Measurements from ENCODE around the gene SLC39A10.

SLC39A10 gene

DNA sequence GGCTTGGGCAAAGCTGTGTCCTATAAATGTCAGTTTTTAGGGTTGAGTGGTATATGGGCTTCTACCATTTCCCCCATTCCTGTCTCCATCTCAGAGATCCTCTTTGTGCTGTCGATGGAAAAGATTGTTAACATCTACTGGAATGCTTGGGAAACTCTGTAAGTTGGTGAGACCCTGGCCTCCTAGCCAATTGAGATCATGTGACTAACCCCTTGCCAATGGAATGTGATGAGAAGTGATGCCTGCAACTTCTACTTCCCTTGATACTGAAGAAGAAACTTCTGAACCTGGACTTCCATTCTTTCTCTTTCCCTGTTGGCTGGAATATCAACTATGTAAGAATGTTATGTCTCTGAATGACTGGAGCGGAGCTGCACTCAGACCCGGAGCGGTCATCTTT lies 14.5 kb downstream of the SLC39A10 start:
- no peaks in the 10 kb centered on the region for H3K4me1 ChIP-seq (ENCODE audit: control insufficient read depth, insufficient read depth, low read length)
- no peak for DNase-seq (ENCODE audit: low read depth, low spot score)
- no peaks in the 10 kb centered on the region; the same call in 1 of the 2 replicates for H3K9me3 ChIP-seq (ENCODE audit: control insufficient read depth, insufficient read depth, low read length)
- H3K36me3 ChIP-seq (ENCODE audit: control insufficient read depth, insufficient read depth, low read length), result no peaks in the 10 kb centered on the region; the same call in 1 of the 2 replicates
- no peak overlapping the region for H3K4me3 ChIP-seq (ENCODE audit: low read length)
- no CpG with 5 or more reads among the region's 4 CpGs for WGBS (ENCODE audit: insufficient coverage, insufficient read length)
- no peak overlapping the region for H3K27ac ChIP-seq (ENCODE audit: low read length)
- H3K27me3 ChIP-seq (ENCODE audit: control insufficient read depth, insufficient read depth, low read length), result no peaks in the 10 kb centered on the region

DNA sequence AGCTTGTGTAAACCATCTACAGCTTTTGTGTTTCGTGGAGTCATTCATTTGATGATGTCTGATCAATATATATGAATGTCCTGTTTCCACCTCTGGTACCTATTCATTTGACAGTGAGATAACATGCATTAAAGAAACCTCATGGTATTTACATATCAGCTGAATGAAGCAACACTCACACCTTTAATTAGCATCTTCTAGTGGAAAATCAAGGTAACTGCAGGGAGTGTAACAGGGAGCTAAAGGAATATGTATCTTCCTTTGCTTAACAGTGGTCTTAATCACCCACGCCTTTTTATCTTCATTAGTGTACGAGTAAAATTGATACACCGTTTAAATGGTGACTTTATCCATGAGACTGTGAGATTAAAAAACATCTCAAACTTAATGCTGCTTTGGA lies 15.6 kb downstream of the SLC39A10 start:
- no CpG with 5 or more reads among the region's 4 CpGs for WGBS (ENCODE audit: insufficient coverage, insufficient read length)
- no peak overlapping the region for H3K27ac ChIP-seq (ENCODE audit: low read length)
- DNase-seq (ENCODE audit: low read depth, low spot score), result no peak
- no peaks in the 10 kb centered on the region for H3K4me1 ChIP-seq (ENCODE audit: control insufficient read depth, insufficient read depth, low read length)
- no peaks in the 10 kb centered on the region; the same call in 1 of the 2 replicates for H3K36me3 ChIP-seq (ENCODE audit: control insufficient read depth, insufficient read depth, low read length)
- no peak overlapping the region for H3K4me3 ChIP-seq (ENCODE audit: low read length)
- H3K27me3 ChIP-seq (ENCODE audit: control insufficient read depth, insufficient read depth, low read length), result no peaks in the 10 kb centered on the region
- no peaks in the 10 kb centered on the region; the same call in 1 of the 2 replicates for H3K9me3 ChIP-seq (ENCODE audit: control insufficient read depth, insufficient read depth, low read length)

DNA sequence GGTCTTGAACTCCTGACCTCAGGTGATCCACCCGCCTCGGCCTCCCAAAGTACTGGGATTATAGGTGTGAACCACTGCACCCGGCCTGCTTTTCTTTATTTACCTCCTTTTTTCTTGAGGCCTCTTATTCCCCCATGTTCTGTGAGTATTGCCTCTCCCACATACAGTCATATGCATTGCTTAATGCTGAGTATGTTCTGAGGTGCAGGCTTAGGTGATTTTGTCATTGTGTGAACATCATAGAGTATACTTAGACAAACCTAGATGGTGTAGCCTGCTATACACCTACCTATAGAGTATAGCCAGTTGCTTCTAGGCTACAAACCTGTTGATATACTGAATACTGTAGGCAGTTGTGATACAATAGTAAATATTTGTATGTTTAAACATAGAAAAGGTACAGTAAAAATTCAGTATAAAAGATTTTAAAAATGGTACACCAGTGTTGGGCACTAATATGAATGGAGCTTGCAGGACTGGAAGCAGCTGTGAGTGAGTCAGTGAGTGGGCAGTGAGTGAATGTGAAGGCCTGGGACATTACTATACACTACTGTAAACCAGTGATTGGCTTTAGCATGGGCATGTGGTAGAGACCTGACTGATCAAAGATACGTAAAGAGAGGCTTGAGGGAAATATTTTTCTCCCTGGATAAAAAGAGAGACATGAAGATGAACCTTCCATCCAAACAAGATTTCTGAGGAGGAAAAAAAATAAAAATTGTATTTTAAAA lies 17.6 kb downstream of the SLC39A10 start:
- no peak for DNase-seq (ENCODE audit: low read depth, low spot score)
- no peaks in the 10 kb centered on the region; the same call in 1 of the 2 replicates for H3K9me3 ChIP-seq (ENCODE audit: control insufficient read depth, insufficient read depth, low read length)
- WGBS (ENCODE audit: insufficient coverage, insufficient read length), result no CpG with 5 or more reads among the region's 4 CpGs
- H3K27me3 ChIP-seq (ENCODE audit: control insufficient read depth, insufficient read depth, low read length), result no peaks in the 10 kb centered on the region
- H3K4me3 ChIP-seq (ENCODE audit: low read length), result no peak overlapping the region
- no peak overlapping the region for H3K27ac ChIP-seq (ENCODE audit: low read length)
- no peaks in the 10 kb centered on the region; the same call in 1 of the 2 replicates for H3K36me3 ChIP-seq (ENCODE audit: control insufficient read depth, insufficient read depth, low read length)
- H3K4me1 ChIP-seq (ENCODE audit: control insufficient read depth, insufficient read depth, low read length), result no peaks in the 10 kb centered on the region

DNA sequence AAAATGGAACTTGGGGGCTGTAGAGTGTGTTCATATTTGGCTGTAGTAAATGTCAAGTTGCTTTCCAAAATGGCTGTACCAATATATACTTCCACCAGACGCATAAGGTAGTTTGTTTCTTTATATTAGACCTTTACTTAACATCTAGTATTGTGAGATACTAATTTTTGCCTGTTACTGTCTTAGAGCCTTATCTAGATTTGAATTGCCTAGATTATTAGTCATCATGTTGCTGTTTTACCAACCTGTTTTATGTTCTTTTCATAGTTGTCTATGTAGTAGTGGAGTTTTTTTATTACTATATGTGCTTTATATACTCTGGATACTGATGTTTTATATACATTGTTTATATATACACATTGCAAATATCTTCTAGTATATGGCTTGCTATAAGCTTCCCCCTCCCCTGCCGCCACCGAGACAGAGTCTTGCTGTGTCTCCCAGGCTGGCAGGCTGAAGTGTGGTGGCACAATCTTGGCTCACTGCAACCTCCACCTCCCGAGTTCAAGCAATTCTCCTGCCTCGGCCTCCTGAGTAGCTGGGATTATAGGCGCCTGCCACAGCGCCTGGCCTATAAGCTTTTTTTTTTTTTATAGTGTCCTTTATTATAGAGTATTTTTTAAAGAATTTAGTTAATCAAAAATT lies 18.9 kb downstream of the SLC39A10 start:
- no peak overlapping the region for H3K4me3 ChIP-seq (ENCODE audit: low read length)
- DNase-seq (ENCODE audit: low read depth, low spot score), result no peak
- no peaks in the 10 kb centered on the region; the same call in 1 of the 2 replicates for H3K9me3 ChIP-seq (ENCODE audit: control insufficient read depth, insufficient read depth, low read length)
- H3K36me3 ChIP-seq (ENCODE audit: control insufficient read depth, insufficient read depth, low read length), result no peaks in the 10 kb centered on the region; the same call in 1 of the 2 replicates
- H3K27ac ChIP-seq (ENCODE audit: low read length), result no peak overlapping the region
- no peaks in the 10 kb centered on the region for H3K4me1 ChIP-seq (ENCODE audit: control insufficient read depth, insufficient read depth, low read length)
- no CpG with 5 or more reads among the region's 7 CpGs for WGBS (ENCODE audit: insufficient coverage, insufficient read length)
- H3K27me3 ChIP-seq (ENCODE audit: control insufficient read depth, insufficient read depth, low read length), result no peaks in the 10 kb centered on the region

DNA sequence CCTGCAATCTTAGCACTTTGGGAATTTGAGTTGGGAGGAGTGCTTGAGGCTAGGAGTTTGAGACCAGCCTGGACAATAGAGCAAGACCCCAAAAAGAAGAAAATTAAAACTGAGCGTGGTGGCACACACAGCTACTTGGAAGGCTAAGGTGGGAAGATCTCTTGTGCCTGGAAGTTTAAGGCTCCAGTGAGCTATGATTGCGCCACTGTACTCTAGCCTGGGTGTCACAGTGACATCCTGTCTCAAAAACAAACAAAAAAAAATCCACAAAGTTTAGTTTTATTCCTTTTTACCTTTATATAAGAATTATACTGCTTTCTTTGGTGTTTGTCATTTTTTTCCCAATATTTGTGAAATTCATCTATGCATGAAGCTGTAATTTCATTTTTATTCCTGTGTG lies 20.3 kb downstream of the SLC39A10 start:
- DNase-seq (ENCODE audit: low read depth, low spot score), result no peak
- WGBS (ENCODE audit: insufficient coverage, insufficient read length), result no CpG with 5 or more reads among the region's 2 CpGs
- Histone ChIP-seq H3K36me3 (ENCODE audit: control insufficient read depth, insufficient read depth, low read length) (no peaks in the 10 kb centered on the region; the same call in 1 of the 2 replicates), H3K27me3 (ENCODE audit: control insufficient read depth, insufficient read depth, low read length) (no peaks in the 10 kb centered on the region), H3K9me3 (ENCODE audit: control insufficient read depth, insufficient read depth, low read length) (no peaks in the 10 kb centered on the region; the same call in 1 of the 2 replicates), H3K4me1 (ENCODE audit: control insufficient read depth, insufficient read depth, low read length) (no peaks in the 10 kb centered on the region), H3K27ac (ENCODE audit: low read length) (no peak overlapping the region), H3K4me3 (ENCODE audit: low read length) (no peak overlapping the region)

DNA sequence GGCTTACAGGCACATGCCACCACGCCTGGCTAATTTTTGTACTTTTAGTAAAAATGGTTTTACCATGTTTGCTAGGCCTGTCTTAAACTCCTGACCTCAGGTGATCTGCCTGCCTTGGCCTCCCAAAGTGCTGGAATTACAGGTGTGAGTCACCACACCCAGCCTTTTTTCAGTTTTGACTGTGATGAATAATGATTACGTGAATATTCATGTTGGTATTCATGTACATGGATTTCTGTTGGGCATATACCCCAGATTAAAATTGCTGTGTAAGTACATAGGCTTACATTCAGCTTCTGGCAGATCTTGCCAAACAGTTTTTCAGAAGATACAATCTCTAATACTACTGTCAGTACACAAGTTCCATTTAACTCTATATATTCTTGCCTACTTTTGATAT lies 20.9 kb downstream of the SLC39A10 start:
- DNase-seq (ENCODE audit: low read depth, low spot score), result no peak
- Histone ChIP-seq H3K9me3 (ENCODE audit: control insufficient read depth, insufficient read depth, low read length) (no peaks in the 10 kb centered on the region; the same call in 1 of the 2 replicates), H3K27me3 (ENCODE audit: control insufficient read depth, insufficient read depth, low read length) (no peaks in the 10 kb centered on the region), H3K36me3 (ENCODE audit: control insufficient read depth, insufficient read depth, low read length) (no peaks in the 10 kb centered on the region; the same call in 1 of the 2 replicates), H3K4me1 (ENCODE audit: control insufficient read depth, insufficient read depth, low read length) (no peaks in the 10 kb centered on the region), H3K27ac (ENCODE audit: low read length) (no peak overlapping the region), H3K4me3 (ENCODE audit: low read length) (no peak overlapping the region)
- WGBS (ENCODE audit: insufficient coverage, insufficient read length), result no CpG with 5 or more reads among the region's 2 CpGs

DNA sequence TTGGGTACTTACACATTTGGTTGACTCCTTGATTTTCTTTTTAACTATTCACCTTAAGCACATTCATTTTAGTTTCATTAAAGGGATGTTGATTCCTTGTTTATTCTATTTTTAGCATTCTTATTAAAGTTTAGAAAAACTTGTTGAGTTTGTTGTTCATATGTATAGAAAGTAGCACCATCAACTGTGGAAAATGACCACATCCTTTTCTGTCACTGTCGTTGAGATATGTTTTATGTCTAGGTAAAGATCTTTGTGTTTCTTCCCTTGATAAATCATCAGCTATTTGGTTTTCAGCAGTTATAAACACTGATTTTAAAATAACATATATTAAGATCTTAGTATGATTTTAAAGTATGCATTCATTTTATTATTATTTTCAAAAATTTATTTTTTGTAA lies 25.1 kb downstream of the SLC39A10 start:
- no CpG with 5 or more reads among the region's 1 CpG for WGBS (ENCODE audit: insufficient coverage, insufficient read length)
- Histone ChIP-seq H3K27ac (ENCODE audit: low read length) (no peak overlapping the region), H3K9me3 (ENCODE audit: control insufficient read depth, insufficient read depth, low read length) (no peaks in the 10 kb centered on the region), H3K4me1 (ENCODE audit: control insufficient read depth, insufficient read depth, low read length) (no peaks in the 10 kb centered on the region), H3K27me3 (ENCODE audit: control insufficient read depth, insufficient read depth, low read length) (no peaks in the 10 kb centered on the region), H3K4me3 (ENCODE audit: low read length) (no peak overlapping the region), H3K36me3 (ENCODE audit: control insufficient read depth, insufficient read depth, low read length) (no peaks in the 10 kb centered on the region; the same call in 1 of the 2 replicates)
- DNase-seq (ENCODE audit: low read depth, low spot score), result no peak

DNA sequence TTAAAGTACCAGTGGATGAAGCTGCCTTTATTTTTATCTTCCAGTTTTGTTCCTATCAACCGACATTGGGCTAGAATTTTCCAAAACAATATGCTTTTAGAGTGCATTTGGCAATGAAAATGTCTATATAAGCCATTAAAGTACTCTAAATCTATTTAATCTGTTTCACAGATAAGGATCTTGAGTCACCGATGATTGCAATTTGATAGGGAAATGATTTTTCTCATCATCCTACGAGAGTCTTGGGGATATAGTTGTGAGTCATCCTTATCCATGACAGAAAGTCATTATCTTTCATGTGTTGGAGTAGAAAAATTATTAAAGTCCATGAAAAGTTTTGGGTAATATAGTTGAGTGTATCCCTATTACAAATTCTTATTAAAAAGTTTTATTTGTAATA lies 26.1 kb downstream of the SLC39A10 start:
- Histone ChIP-seq H3K4me1 (ENCODE audit: control insufficient read depth, insufficient read depth, low read length) (no peaks in the 10 kb centered on the region), H3K27ac (ENCODE audit: low read length) (no peak overlapping the region), H3K27me3 (ENCODE audit: control insufficient read depth, insufficient read depth, low read length) (no peaks in the 10 kb centered on the region), H3K4me3 (ENCODE audit: low read length) (no peak overlapping the region), H3K36me3 (ENCODE audit: control insufficient read depth, insufficient read depth, low read length) (no peaks in the 10 kb centered on the region; the same call in 1 of the 2 replicates), H3K9me3 (ENCODE audit: control insufficient read depth, insufficient read depth, low read length) (no peaks in the 10 kb centered on the region)
- DNase-seq (ENCODE audit: low read depth, low spot score), result no peak
- no CpG with 5 or more reads among the region's 3 CpGs for WGBS (ENCODE audit: insufficient coverage, insufficient read length)

DNA sequence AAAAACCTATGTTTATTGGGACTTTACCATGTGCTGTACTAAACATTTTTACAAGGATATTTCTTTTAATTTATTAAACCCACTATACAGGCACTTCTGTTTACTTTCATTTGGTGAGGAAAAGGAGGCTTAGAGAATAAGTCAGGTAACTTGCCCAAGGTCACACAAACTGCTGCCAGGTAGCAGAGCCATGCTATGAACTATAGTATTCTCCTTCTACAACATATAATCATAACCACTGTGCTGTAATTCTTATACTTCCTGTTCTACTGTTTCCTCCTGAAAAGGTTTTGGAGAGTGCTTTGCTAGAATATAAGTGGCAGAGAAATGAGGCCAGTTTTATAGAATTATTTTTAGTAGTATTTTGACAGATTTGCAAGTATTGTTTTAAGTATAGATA lies 29.5 kb downstream of the SLC39A10 start:
- no peak overlapping the region for H3K4me3 ChIP-seq (ENCODE audit: low read length)

DNA sequence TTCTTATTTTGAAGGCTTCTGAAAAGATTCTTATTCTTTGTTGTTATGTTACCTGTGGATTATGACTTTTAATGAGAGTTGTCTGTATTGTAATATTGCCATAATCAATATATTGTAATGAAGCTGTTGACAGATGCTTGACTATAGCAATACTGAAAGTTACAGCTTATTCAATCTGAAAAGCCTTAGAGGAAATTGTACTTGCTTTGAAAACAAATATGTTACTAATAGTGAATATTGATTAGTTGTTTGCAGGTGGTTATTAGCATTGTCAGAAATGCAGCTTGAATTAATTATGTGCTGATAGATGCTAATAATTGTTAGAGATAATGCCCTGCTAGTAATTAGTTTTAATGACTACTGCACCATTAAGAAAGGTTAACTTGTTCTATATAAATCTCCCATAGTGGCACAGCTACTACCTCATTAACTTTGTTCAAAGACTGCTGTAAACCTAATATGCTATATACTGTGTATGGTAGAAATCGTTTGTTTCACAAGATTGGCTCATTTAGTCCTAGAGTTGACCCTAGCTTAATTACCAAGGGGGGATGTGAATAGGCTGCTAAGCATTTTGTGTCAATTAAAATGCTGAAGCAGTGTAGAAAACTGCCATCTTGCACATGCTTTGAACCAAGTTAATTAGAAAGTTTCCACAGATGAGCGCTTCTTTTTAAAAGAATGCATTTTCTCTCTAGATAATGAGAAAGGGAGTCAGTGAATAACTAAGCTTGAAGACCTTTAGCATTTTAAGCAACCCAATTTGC lies 30.5 kb downstream of the SLC39A10 start:
- H3K27ac ChIP-seq (ENCODE audit: low read length), result no peak overlapping the region
- DNase-seq (ENCODE audit: low read depth, low spot score), result no peak
- H3K4me3 ChIP-seq (ENCODE audit: low read length), result no peak overlapping the region
- H3K36me3 ChIP-seq (ENCODE audit: control insufficient read depth, insufficient read depth, low read length), result no peaks in the 10 kb centered on the region
- no CpG with 5 or more reads among the region's 2 CpGs for WGBS (ENCODE audit: insufficient coverage, insufficient read length)
- no peaks in the 10 kb centered on the region for H3K4me1 ChIP-seq (ENCODE audit: control insufficient read depth, insufficient read depth, low read length)
- H3K27me3 ChIP-seq (ENCODE audit: control insufficient read depth, insufficient read depth, low read length), result no peaks in the 10 kb centered on the region
- no peaks in the 10 kb centered on the region for H3K9me3 ChIP-seq (ENCODE audit: control insufficient read depth, insufficient read depth, low read length)

More for the DNA sequence above, 29.5 kb downstream of the SLC39A10 start:
- no peak overlapping the region for H3K27ac ChIP-seq (ENCODE audit: low read length)
- no peaks in the 10 kb centered on the region for H3K4me1 ChIP-seq (ENCODE audit: control insufficient read depth, insufficient read depth, low read length)
- H3K36me3 ChIP-seq (ENCODE audit: control insufficient read depth, insufficient read depth, low read length), result no peaks in the 10 kb centered on the region
- DNase-seq (ENCODE audit: low read depth, low spot score), result no peak
- H3K27me3 ChIP-seq (ENCODE audit: control insufficient read depth, insufficient read depth, low read length), result no peaks in the 10 kb centered on the region
- no peaks in the 10 kb centered on the region for H3K9me3 ChIP-seq (ENCODE audit: control insufficient read depth, insufficient read depth, low read length)
